NCI-H2171 treated with DMSO at 0.1 percent for 48 hours (cell line): Measurements from ENCODE around the gene PRKN.

Experiments used
- DNase-seq: peaks from one replicate; lab custom pipeline; 2025; lab: John Stamatoyannopoulos, UW

Gene PRKN

DNA sequence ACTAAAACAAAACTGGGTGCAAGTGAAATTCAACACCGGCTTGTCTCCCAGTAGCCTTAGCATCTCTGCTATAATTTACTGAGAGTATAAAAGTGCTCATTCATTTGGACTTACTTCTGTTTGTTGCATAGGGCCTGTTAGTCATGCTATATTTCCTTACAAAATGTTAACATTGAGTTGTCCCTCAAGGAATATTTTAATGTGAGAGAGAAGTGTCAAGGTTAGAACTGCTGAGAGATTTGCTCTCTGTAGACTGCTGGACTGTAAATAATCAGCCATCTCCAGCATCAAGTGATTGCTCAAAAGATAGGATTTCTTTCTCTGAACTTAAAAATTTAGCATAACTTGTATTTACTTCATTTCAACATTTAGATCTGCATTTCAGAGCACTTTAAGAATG is 1125.2 kb downstream of the PRKN start:
- no peak for DNase-seq

DNA sequence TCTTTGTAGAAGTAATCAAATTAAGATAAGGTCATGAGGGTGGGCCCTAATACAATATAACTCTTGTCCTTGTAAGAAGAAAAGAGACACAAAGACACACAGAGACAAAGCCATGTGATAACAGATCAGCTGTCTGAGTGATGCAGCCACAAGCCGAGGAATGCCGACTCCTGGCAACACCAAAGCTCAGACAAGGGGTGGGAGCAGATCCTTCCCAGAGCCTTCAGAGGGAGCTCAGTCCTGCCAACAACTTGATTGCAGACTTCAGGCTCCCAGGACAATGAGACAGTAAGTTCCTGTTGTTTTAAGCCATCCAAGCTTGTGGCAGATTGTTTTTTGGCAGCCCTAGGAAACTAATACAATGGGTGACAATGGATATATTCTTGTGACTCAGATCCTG is 1128.7 kb downstream of the PRKN start:
- no peak for DNase-seq

GRCh38 chr6:161596807-161597520 is 1130.6 kb downstream of the PRKN start:
- DNase-seq, result no peak

- no peak for DNase-seq
These were observed 1133.2 kb downstream of the PRKN start for GRCh38 chr6:161594412-161594811.

DNA sequence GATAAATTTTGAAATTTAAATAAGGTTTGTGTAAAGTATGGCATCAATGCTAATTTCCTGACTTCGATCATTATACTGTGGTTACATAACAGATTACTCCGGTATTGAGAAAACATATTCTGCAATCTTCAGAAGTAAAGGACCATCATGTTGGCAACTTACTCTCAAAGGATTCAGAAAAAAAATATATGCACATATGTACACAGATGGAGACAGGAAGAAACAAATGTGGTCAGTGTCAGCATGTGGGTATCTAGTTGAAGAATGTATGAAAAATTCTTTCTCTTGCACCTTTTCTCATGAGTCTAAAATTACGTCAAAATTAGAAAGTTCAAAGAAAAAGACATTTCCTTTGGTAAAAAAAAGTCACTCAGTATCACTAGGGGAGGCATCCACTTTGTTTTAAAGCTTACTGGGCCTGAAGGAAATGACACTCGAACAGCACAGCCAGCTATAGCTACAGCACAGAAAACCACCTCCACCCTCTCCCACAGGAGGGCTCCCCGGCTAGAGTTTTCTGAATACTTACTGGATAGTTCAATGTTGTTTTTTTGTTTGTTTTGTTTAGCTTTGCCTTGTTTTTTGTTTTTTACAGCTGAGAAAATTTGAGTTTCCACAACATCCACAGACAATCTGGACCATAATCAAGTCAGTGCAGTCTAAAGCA is 1136.5 kb downstream of the PRKN start:
- DNase-seq, result no peak

DNA sequence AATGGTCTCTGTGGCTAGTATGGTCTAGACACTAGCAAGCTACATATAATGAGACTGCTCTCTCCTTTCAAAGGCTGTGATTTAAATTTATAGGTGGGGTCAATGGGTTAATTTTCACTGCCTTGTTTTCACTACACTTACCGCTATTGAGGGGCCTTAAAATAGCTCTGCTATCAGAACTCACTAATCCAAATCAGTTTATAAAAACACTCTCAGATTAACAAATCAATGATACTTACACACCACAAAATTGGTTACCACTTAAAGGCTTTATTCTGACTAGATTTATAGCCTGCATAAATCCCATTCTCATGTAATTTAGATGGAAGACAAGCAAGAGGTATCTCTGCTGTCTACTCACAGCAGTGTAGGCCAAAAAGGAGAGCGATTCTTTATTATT is 1140.7 kb downstream of the PRKN start:
- no peak for DNase-seq

- DNase-seq, result no peak
These were observed 1142.8 kb downstream of the PRKN start for GRCh38 chr6:161584621-161585340.

GRCh38 chr6:161584051-161584450 is 1143.5 kb downstream of the PRKN start:
- DNase-seq, result no peak

DNA sequence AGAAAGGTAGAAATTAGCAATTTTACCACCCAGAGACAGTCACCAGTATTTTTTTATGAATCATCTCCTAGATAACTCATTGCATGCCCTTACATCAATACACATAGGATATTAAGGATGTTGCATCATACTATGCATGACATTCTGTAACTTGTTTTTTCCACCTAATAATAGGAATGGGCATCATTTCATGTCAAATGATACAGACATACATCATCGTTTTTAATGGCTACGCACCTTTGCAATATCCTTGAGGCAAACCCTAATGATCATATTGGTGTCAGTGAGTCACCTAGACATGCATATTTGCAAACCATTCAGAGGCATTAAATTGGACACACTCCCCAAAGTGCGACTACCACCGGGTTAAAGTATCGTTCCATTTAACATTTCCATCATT is 1144.0 kb downstream of the PRKN start:
- no peak for DNase-seq

- DNase-seq, result no peak
These were observed 1149.1 kb downstream of the PRKN start for GRCh38 chr6:161578478-161578877.

DNA sequence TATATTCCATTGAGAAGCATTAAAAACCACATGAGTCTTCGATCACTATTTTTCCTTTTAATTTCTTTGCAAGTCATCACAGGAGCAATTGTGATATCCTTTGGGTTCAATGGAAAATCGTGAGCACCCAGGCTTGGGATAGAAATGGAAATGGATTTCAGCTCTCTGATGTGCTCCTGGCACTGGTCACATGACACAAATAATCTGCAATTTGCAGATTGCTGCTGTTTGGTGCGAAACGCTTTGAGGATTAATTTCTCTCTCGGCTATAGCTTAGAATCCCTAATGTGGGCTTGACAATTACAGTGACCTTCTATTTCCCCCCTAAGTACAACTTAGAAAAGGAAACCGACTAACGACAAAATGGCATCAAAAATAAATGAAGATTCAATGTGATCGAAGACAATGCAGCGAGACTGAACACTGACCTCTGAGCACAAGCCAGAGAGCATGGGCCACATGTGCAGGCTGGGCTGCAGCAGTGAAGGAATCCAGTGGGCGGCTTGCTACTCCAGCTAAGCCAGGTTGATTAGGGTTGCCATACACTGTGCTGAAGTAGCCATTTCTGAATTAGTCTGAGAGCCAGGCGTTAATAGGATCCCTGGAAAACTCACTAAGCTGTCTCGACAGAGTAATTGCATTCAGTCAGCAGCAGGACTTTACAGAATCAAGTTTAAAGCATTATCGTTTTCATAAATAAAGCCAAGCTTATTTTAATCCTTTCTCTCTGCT is 1151.9 kb downstream of the PRKN start:
- DNase-seq, result no peak

DNA sequence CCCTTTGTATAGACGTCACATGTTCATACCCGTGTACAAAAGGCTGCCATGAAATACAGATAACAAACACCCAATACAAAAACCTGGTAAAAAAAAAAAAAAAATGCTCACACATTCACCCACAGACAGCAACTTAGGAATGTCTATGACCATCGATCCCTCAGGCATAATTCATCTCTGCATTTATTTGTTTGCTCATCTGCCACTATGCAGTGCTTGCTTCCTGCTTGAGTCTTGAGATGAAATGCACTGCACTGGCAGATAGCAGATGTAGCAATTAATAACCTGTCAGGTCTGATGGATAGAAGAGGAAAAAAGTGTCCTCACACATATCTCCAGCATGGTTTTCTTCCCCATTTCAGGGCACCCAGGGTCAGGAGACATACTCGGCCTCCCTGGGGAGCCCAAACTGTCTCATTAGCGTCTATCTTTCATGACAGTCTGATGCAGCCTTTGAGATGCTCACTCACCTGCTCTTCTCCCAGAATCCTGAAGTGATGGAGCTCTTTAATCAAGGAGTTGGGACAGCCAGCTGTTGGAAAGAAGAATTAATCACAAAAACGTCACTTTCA is 1158.6 kb downstream of the PRKN start:
- DNase-seq, result no peak

DNA sequence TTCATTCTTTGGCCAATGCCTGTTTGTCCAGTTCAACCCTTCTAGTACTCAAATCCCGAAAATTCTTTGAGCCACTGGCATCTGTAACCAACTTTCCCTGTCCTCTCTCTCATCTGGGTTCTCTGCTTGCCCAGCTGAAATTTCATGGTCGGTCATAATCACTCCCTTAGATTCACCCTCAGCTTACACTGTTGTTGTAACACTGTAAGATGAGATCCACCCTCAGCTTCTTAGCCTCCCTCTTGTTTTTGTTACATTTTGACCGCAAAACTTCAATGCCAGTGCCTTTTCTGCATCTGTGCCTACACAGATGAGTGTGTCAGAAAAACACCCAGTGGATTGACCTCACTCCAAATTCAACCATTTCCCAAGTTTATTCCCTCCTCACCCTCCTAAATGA is 1162.6 kb downstream of the PRKN start:
- DNase-seq, result no peak

DNA sequence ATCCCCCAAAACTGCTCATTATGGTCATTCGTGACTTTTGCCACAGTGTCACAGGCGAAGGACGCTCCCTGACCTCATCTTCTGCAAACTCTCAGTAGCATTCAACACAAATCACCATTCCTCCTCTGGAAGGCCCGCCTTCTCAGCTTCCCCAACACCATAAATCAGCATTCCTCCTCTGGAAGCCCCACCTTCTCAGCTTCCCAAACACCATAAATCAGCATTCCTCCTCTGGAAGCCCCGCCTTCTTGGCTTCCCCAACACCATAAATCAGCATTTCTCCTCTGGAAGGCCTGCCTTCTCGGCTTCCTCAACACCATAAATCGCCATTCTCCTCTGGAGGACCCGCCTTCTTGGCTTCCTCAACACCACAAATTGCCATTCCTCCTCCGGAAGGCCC is 1165.7 kb downstream of the PRKN start:
- DNase-seq, result no peak

DNA sequence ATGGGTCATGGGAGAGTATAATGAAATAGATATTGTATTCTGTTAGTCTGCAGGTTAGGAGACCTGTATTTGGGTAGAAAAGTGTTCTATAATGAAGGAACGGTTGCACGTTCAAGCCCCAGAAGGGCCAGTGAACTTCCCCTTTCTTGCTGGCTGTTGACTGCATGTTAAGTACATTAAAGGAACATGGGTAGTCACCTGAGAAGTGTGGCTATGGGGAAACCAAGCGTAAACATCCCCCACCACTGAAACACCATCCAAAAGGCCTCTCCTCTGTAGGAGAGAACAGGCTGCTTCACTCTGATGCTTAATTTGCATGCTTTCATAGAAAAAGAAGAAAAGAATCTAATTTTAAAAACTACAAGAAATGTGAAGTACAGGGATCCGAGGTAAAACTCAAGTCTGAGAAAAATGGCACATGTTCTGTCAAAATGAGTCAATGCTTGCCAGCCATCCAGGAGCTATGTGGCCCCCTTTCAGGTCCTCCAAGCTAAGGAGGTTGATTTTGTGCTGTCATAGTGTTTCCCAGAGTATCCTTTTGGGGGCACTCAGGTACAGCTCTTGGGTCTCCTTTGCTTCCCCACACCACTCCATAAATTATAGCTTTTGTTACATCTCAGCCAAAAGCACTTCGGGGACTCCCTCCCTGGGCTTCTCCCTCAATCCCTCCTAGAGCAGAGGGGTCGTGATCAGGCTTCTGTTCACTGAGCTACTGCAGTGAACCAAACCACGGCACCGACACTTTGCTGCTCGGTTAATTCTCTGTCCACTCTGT is 1170.0 kb downstream of the PRKN start:
- no peak for DNase-seq

- no peak for DNase-seq
These were observed 1172.7 kb downstream of the PRKN start for GRCh38 chr6:161554883-161555282.

GRCh38 chr6:161549977-161550655 is 1177.5 kb downstream of the PRKN start:
- peak; percentile 7 for DNase-seq

GRCh38 chr6:161548713-161549296 is 1178.8 kb downstream of the PRKN start:
- DNase-seq, result no peak

- no peak for DNase-seq
These were observed 1179.9 kb downstream of the PRKN start for GRCh38 chr6:161547617-161548016.

DNA sequence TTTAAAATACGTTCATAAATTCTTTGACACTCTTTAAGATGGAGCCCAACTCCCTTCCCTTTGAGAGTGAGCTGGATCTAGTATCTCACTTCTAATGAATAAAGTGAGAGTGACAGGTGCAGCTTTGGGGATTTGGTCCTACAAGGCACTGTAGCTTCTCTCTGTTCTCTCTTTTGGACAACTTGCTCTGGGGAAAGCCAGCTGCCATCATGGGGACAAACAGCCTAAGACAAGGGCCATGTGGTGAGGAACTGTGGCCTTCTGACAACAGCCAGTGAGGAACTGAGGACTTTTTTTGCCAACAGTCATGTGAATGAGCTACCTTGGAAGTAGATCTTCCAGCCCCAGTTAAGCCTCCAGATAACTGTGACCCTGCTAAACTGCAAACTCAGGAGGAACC is 1180.9 kb downstream of the PRKN start:
- DNase-seq, result no peak
